Measurements from ENCODE around the gene RPS6KA2. TPM values are rescaled to one million over a fixed set of nuclear protein-coding genes. Genes with fewer than 3 reads are reported as not detected.

Gene RPS6KA2
- polyA plus RNA-seq, 5 donors = 38.9 to 52.0 (median 42.5) TPM

GRCh38 chr6:166424431-166424830 lies 202.6 kb downstream of the RPS6KA2 start:
- no peak for DNase-seq

- no peak for DNase-seq
These were observed 203.3 kb downstream of the RPS6KA2 start for GRCh38 chr6:166423781-166424180.

GRCh38 chr6:166423051-166423745 lies 203.9 kb downstream of the RPS6KA2 start:
- DNase-seq = no peak

- no peak for DNase-seq
These were observed 204.7 kb downstream of the RPS6KA2 start for GRCh38 chr6:166422201-166422940.

- no peak for DNase-seq
These were observed 206.7 kb downstream of the RPS6KA2 start for GRCh38 chr6:166420351-166420750.

GRCh38 chr6:166419717-166420116 lies 207.3 kb downstream of the RPS6KA2 start:
- no peak for DNase-seq

- DNase-seq = no peak
These were observed 207.8 kb downstream of the RPS6KA2 start for GRCh38 chr6:166419286-166419685.

- no peak for DNase-seq
These were observed 208.3 kb downstream of the RPS6KA2 start for GRCh38 chr6:166418691-166419143.

GRCh38 chr6:166417285-166417691 lies 209.8 kb downstream of the RPS6KA2 start:
- no peak for DNase-seq

- no peak for DNase-seq
These were observed 211.2 kb downstream of the RPS6KA2 start for GRCh38 chr6:166415833-166416347.

- DNase-seq = no peak
These were observed 211.7 kb downstream of the RPS6KA2 start for GRCh38 chr6:166415306-166415705.

GRCh38 chr6:166413491-166413951 lies 213.5 kb downstream of the RPS6KA2 start:
- DNase-seq = no peak

- DNase-seq = no peak
These were observed 214.1 kb downstream of the RPS6KA2 start for GRCh38 chr6:166412911-166413384.

- no peak for DNase-seq
These were observed 214.7 kb downstream of the RPS6KA2 start for GRCh38 chr6:166412156-166412910.

GRCh38 chr6:166411721-166412151 lies 215.3 kb downstream of the RPS6KA2 start:
- DNase-seq = no peak

GRCh38 chr6:166411271-166411670 lies 215.8 kb downstream of the RPS6KA2 start:
- DNase-seq = no peak

- DNase-seq = no peak
These were observed 216.6 kb downstream of the RPS6KA2 start for GRCh38 chr6:166410426-166410935.

- DNase-seq = no peak
These were observed 217.9 kb downstream of the RPS6KA2 start for GRCh38 chr6:166408936-166409755.

GRCh38 chr6:166406197-166406596 lies 220.9 kb downstream of the RPS6KA2 start:
- DNase-seq = no peak

GRCh38 chr6:166405386-166405785 lies 221.7 kb downstream of the RPS6KA2 start:
- no peak for DNase-seq
